ENCODE results near the gene CCDC158. TPM values are rescaled to one million over a fixed set of nuclear protein-coding genes. Genes with fewer than 3 reads are reported as not detected.

CCDC158 gene
- total and polyA plus RNA-seq, 2 experiments from 2014 or later, result 0.21 to 0.27 TPM

- Histone ChIP-seq H3K9me2 (ENCODE audit: insufficient read depth) (0 out of 2 replicates have a peak, but pooled peaks cover 4% of the 10 kb centered on the region), H3K79me2 (replicated peaks; ENCODE audit: insufficient read depth) (no peaks in the 10 kb centered on the region), H3F3A (replicated peaks; ENCODE audit: low read depth) (no peaks in the 10 kb centered on the region), H3K4me2 (no peak overlapping the region), H3K4me3 (no peak overlapping the region), H3K4me1 (ENCODE audit: insufficient read depth) (peaks cover 11% of the 10 kb centered on the region; the same call in 1 of the 2 replicates), H3K27me3 (ENCODE audit: insufficient read depth) (peaks cover 25% of the 10 kb centered on the region), H3K36me3 (ENCODE audit: insufficient read depth) (no peaks in the 10 kb centered on the region), H3K27ac (ENCODE audit: low read depth) (no peak overlapping the region), H4K20me1 (replicated peaks; ENCODE audit: insufficient read depth) (peaks cover 10% of the 10 kb centered on the region; the same call in 1 of the 2 replicates), H2AFZ (no peak overlapping the region)
- peaks cover 20% of the 10 kb centered on the region for H3K27me3 Mint-ChIP-seq (ENCODE audit: insufficient read depth, low read depth, poor library complexity)
- TF ChIP-seq POLR2AphosphoS5 (IDR thresholded peaks at IDR 0.05; ENCODE audit: low read depth), result no peak
- no peak for TF ChIP-seq NANOG (IDR thresholded peaks at IDR 0.05; ENCODE audit: borderline replicate concordance)
- TF ChIP-seq REST (IDR thresholded peaks at IDR 0.05; ENCODE audit: unreplicated experiment), result no peak
- no peak for TF ChIP-seq CREB1 (CRISPR knock-in tag; IDR thresholded peaks at IDR 0.05; ENCODE audit: low read depth)
- H3K36me3 Mint-ChIP-seq (ENCODE audit: low read depth), result 0 out of 3 replicates have a peak, but pooled peaks cover 4% of the 10 kb centered on the region
- H3K4me1 Mint-ChIP-seq, result peaks cover 3% of the 10 kb centered on the region; the same call in 2 of the 3 replicates
- ATAC-seq (no peak), DNase-seq (ENCODE audit: low spot score) (no peak)
- H3K27ac Mint-ChIP-seq, result no peak overlapping the region
- no peak overlapping the region for H3K4me3 Mint-ChIP-seq
- peaks cover 6% of the 10 kb centered on the region; the same call in 2 of the 3 replicates for H3K9me3 Mint-ChIP-seq
Observed at GRCh38 chr4:76302826-76303438, 118.0 kb downstream of the CCDC158 start.

- peaks cover 12% of the 10 kb centered on the region; the same call in 2 of the 3 replicates for H3K9me3 Mint-ChIP-seq
- H3K79me2 ChIP-seq (replicated peaks; ENCODE audit: insufficient read depth), result no peaks in the 10 kb centered on the region
- H3K4me3 Mint-ChIP-seq, result no peak overlapping the region
- peaks cover 6% of the 10 kb centered on the region; the same call in 1 of the 2 replicates for H4K20me1 ChIP-seq (replicated peaks; ENCODE audit: insufficient read depth)
- no peaks in the 10 kb centered on the region for H3K36me3 ChIP-seq (ENCODE audit: insufficient read depth)
- 0 out of 3 replicates have a peak, but pooled peaks cover 4% of the 10 kb centered on the region for H3K36me3 Mint-ChIP-seq (ENCODE audit: low read depth)
- H3K27ac ChIP-seq (ENCODE audit: low read depth), result no peak overlapping the region
- H3K27ac Mint-ChIP-seq, result no peak overlapping the region
- H3K27me3 ChIP-seq (ENCODE audit: insufficient read depth), result peaks cover 20% of the 10 kb centered on the region
- H3K4me1 Mint-ChIP-seq, result peaks cover 3% of the 10 kb centered on the region; the same call in 2 of the 3 replicates
- H2AFZ ChIP-seq, result no peak overlapping the region
- no peak overlapping the region for H3K4me3 ChIP-seq
- H3K27me3 Mint-ChIP-seq (ENCODE audit: insufficient read depth, low read depth, poor library complexity), result peaks cover 12% of the 10 kb centered on the region
- H3K9me2 ChIP-seq (ENCODE audit: insufficient read depth), result 0 out of 2 replicates have a peak, but pooled peaks cover 4% of the 10 kb centered on the region
- DNase-seq (ENCODE audit: low spot score), result no peak
- H3K4me1 ChIP-seq (ENCODE audit: insufficient read depth), result peaks cover 5% of the 10 kb centered on the region; the same call in 1 of the 2 replicates
- H3F3A ChIP-seq (replicated peaks; ENCODE audit: low read depth), result no peaks in the 10 kb centered on the region
- ATAC-seq, result no peak
- H3K4me2 ChIP-seq, result no peak overlapping the region
- TF ChIP-seq POLR2AphosphoS5 (IDR thresholded peaks at IDR 0.05; ENCODE audit: low read depth) (no peak), EZH2 (IDR thresholded peaks at IDR 0.05; ENCODE audit: low read depth, unreplicated experiment) (no peak), EZH2phosphoT487 (IDR thresholded peaks at IDR 0.05; ENCODE audit: unreplicated experiment) (no peak), REST (IDR thresholded peaks at IDR 0.05; ENCODE audit: unreplicated experiment) (no peak), JUNB (IDR thresholded peaks at IDR 0.05; ENCODE audit: unreplicated experiment) (no peak), STAT1 (IDR thresholded peaks at IDR 0.05; ENCODE audit: unreplicated experiment) (no peak), NANOG (IDR thresholded peaks at IDR 0.05; ENCODE audit: borderline replicate concordance) (no peak), ZNF114 (CRISPR knock-in tag; IDR thresholded peaks at IDR 0.05) (no peak), ETS1 (IDR thresholded peaks at IDR 0.05) (no peak), CREB1 (CRISPR knock-in tag; IDR thresholded peaks at IDR 0.05; ENCODE audit: low read depth) (no peak), CTCF (conservative IDR thresholded peaks at IDR 0.05; ENCODE audit: low read depth in 2 of 2) (no peak), ZNF331 (CRISPR knock-in tag; IDR thresholded peaks at IDR 0.05; ENCODE audit: low read depth) (no peak)
Observed at GRCh38 chr4:76301775-76302162, 119.2 kb downstream of the CCDC158 start.
